WI38 (cell line): ENCODE measurements around the gene NR4A3.

Experiments
- H3K4me3 ChIP-seq: 2 replicates; pipeline ENCODE4 v1.5.1; 2011; ENCODE audit warnings: low read depth, mild to moderate bottlenecking, control low read depth, low read length
- TF ChIP-seq, protein P1 (sequence below): IDR thresholded peaks from 2 replicates; pipeline ENCODE4 v1.5.1; 2012; ENCODE audit warnings: low read depth, mild to moderate bottlenecking, control low read depth, low read length

NR4A3 gene

DNA sequence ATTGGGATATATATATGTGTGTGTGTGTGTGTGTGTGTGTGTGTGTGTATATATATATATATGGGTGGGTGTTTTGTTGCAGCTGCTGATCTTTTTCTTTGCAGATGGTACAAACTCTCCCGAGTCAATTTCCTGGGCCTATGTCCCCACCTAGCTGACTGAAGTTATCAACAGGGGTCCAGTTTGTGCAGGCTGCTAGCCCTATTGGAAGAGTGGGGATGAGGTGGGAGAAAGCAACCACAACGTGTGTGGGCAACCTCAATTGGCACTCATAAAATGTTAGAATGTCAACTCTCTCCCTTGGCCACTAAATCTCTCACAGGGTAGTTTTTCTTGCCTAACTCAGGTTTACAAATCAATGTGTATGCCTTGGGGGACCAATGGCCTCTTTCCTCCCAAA, 5.6 kb downstream of the NR4A3 start:
- TF ChIP-seq, protein P1, sequence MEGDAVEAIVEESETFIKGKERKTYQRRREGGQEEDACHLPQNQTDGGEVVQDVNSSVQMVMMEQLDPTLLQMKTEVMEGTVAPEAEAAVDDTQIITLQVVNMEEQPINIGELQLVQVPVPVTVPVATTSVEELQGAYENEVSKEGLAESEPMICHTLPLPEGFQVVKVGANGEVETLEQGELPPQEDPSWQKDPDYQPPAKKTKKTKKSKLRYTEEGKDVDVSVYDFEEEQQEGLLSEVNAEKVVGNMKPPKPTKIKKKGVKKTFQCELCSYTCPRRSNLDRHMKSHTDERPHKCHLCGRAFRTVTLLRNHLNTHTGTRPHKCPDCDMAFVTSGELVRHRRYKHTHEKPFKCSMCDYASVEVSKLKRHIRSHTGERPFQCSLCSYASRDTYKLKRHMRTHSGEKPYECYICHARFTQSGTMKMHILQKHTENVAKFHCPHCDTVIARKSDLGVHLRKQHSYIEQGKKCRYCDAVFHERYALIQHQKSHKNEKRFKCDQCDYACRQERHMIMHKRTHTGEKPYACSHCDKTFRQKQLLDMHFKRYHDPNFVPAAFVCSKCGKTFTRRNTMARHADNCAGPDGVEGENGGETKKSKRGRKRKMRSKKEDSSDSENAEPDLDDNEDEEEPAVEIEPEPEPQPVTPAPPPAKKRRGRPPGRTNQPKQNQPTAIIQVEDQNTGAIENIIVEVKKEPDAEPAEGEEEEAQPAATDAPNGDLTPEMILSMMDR = no peak
- H3K4me3 ChIP-seq = no peak overlapping the region

DNA sequence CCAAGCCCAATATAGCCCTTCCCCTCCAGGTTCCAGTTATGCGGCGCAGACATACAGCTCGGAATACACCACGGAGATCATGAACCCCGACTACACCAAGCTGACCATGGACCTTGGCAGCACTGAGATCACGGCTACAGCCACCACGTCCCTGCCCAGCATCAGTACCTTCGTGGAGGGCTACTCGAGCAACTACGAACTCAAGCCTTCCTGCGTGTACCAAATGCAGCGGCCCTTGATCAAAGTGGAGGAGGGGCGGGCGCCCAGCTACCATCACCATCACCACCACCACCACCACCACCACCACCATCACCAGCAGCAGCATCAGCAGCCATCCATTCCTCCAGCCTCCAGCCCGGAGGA, 6.3 kb downstream of the NR4A3 start:
- no peak overlapping the region for H3K4me3 ChIP-seq
- TF ChIP-seq, protein P1 = no peak

- no peak overlapping the region for H3K4me3 ChIP-seq
- TF ChIP-seq, protein P1 = no peak
Measured at GRCh38 chr9:99828417-99829176, 6.9 kb downstream of the NR4A3 start.

GRCh38 chr9:99831857-99832557, 10.3 kb downstream of the NR4A3 start:
- TF ChIP-seq, protein P1 = no peak
- no peak overlapping the region for H3K4me3 ChIP-seq

- no peak overlapping the region for H3K4me3 ChIP-seq
- TF ChIP-seq, protein P1 = no peak
Measured at GRCh38 chr9:99832558-99832864, 10.8 kb downstream of the NR4A3 start.

DNA sequence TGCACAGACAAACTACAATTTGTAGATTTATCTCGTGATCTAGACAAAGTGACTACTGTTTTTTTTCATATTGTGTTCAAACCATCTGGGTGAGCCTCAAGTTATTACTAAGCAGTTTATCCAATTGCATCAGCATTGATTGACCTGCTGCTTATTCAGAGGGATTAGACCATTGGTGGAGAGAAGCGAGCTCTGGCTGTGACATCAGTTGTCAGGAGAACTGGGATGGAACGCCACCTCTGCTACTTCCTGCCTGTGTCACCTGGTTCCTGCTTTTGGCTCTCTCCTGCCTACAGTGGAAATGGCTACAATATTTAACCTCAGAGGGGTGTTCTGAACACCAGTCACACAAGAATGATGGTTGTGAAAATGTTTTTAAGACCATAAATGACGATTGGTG, 12.1 kb downstream of the NR4A3 start:
- TF ChIP-seq, protein P1 = no peak

DNA sequence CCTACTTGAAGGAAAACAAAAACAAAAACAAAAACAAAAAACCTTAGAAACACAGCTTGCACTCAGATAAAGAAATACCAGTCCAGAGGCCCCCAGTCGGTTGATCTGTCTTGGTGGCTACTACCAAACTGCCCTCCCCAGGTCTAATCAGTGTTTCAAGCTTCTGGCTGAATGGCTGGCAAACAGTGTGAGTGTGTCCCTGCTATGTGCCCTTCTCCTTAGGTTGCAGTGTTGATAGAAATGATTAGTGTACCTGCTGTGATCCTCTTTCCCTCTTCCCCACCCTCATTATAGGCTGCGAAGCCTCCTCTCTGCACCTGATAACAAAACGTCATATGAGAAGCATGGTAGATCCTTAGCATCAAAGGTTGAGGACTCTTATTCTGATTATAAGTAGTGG, 12.8 kb downstream of the NR4A3 start:
- TF ChIP-seq, protein P1 = no peak
- H3K4me3 ChIP-seq = no peak overlapping the region

More for the DNA sequence above, 12.1 kb downstream of the NR4A3 start:
- H3K4me3 ChIP-seq = no peak overlapping the region
